Neural progenitor cell (in vitro differentiated cells): ENCODE measurements around the gene TPPP3.

Source experiments
- EZH2phosphoT487 ChIP-seq: fragments of 200-600 bp; sonication (generic); IDR thresholded peaks from 2 replicates; pipeline ENCODE4 v1.6.1; 2017; ENCODE audit warnings: antibody characterized with exemption
- TF ChIP-seq, protein P1 (sequence below): fragments of 200-600 bp; sonication (generic); IDR thresholded peaks from 2 replicates; pipeline ENCODE4 v1.5.1; 2017; ENCODE audit warnings: antibody characterized with exemption, mild to moderate bottlenecking

- TF ChIP-seq, protein P1, sequence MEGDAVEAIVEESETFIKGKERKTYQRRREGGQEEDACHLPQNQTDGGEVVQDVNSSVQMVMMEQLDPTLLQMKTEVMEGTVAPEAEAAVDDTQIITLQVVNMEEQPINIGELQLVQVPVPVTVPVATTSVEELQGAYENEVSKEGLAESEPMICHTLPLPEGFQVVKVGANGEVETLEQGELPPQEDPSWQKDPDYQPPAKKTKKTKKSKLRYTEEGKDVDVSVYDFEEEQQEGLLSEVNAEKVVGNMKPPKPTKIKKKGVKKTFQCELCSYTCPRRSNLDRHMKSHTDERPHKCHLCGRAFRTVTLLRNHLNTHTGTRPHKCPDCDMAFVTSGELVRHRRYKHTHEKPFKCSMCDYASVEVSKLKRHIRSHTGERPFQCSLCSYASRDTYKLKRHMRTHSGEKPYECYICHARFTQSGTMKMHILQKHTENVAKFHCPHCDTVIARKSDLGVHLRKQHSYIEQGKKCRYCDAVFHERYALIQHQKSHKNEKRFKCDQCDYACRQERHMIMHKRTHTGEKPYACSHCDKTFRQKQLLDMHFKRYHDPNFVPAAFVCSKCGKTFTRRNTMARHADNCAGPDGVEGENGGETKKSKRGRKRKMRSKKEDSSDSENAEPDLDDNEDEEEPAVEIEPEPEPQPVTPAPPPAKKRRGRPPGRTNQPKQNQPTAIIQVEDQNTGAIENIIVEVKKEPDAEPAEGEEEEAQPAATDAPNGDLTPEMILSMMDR, result no peak
- TF ChIP-seq EZH2phosphoT487, result no peak
Measured at GRCh38 chr16:67437513-67437912, 44.2 kb upstream of the TPPP3 start.
